ENCODE results near the gene FGFR3. TPM values are rescaled to one million over a fixed set of nuclear protein-coding genes. Genes with fewer than 3 reads are reported as not detected.

FGFR3 gene
- total RNA-seq, 4 donors from 2014 or later = 0.22 to 1.3 (median 0.94) TPM; not detected in 1

GRCh38 chr4:1790005-1790404, 3.1 kb upstream of the FGFR3 start:
- TF ChIP-seq CTCF (IDR thresholded peaks at IDR 0.05; ENCODE audit: low read depth) = no peak

GRCh38 chr4:1792158-1792831, 798 bp upstream of the FGFR3 start:
- TF ChIP-seq CTCF (IDR thresholded peaks at IDR 0.05; ENCODE audit: low read depth) = no peak

GRCh38 chr4:1793496-1793840, 375 bp downstream of the FGFR3 start:
- no peak for TF ChIP-seq CTCF (IDR thresholded peaks at IDR 0.05; ENCODE audit: low read depth)

- no peak for TF ChIP-seq CTCF (IDR thresholded peaks at IDR 0.05; ENCODE audit: low read depth)
Measured at GRCh38 chr4:1793940-1794808, 1.1 kb downstream of the FGFR3 start.

GRCh38 chr4:1794809-1795298, 1.8 kb downstream of the FGFR3 start:
- no peak for TF ChIP-seq CTCF (IDR thresholded peaks at IDR 0.05; ENCODE audit: low read depth)

- TF ChIP-seq CTCF (IDR thresholded peaks at IDR 0.05; ENCODE audit: low read depth) = no peak
Measured at GRCh38 chr4:1795299-1796195, 2.5 kb downstream of the FGFR3 start.
